Peyer's patch (tissue), 4 donors: ENCODE measurements around the gene OBP2B.

Experiments used
- CTCF ChIP-seq, 6 experiments: fragments of 450-650 bp in 4 of 6; fragments of 200-600 bp in 2 of 6; sonication (generic) in 1 of 6; IDR thresholded peaks; one replicate each; pipeline ENCODE4 v1.5.1; 2017 to 2019; ENCODE audit warnings: antibody characterized with exemption in 6 of 6, mild to moderate bottlenecking in 3 of 6, moderate library complexity in 1 of 6
- POLR2A ChIP-seq, 2 donors: fragments of 450-650 bp; IDR thresholded peaks; one replicate each; pipeline ENCODE4 v1.5.1; 2017; ENCODE audit warnings: antibody characterized with exemption in 2 of 2, mild to moderate bottlenecking in 2 of 2, moderate library complexity in 2 of 2

GRCh38 chr9:133169102-133169501 is 39.9 kb downstream of the OBP2B start:
- TF ChIP-seq CTCF (IDR thresholded peaks at IDR 0.05), result no peak
- no peak for TF ChIP-seq POLR2A (IDR thresholded peaks at IDR 0.05)
